Transverse colon (tissue), 4 donors: Measurements from ENCODE around the gene ATP8B4. TPM values are rescaled to one million over a fixed set of nuclear protein-coding genes. Genes with fewer than 3 reads are reported as not detected.

Source experiments
- DNase-seq: peaks from one replicate; pipeline ENCODE4 v3.0.0-alpha.2; 2019
- H3K27ac ChIP-seq, 4 donors: fragments of 200-600 bp; sonication (generic); 2 replicates each; pipeline ENCODE4 v1.5.1; 2016 to 2018; ENCODE audit warnings: inconsistent platforms in 4 of 4
- H3K27me3 ChIP-seq: fragments of 200-600 bp; sonication (generic); 2 replicates; pipeline ENCODE4 v1.5.1; 2017; ENCODE audit warnings: inconsistent platforms
- H3K36me3 ChIP-seq, 4 donors: fragments of 200-600 bp; sonication (generic); 2 replicates each; pipeline ENCODE4 v1.5.1; 2017 to 2019; ENCODE audit warnings: inconsistent platforms in 4 of 4
- H3K4me1 ChIP-seq, 4 donors: fragments of 200-600 bp; sonication (generic); 2 replicates each; pipeline ENCODE4 v1.5.1; 2017 to 2020; ENCODE audit warnings: inconsistent platforms in 4 of 4
- H3K4me3 ChIP-seq, 4 donors: fragments of 200-600 bp; sonication (generic); 1 replicate in 1 of 4; 2 replicates in 3 of 4; pipeline versions ENCODE4 v1.5.1 to v1.6.1; 2017 to 2019; ENCODE audit warnings: inconsistent platforms in 4 of 4
- H3K9me3 ChIP-seq, 2 donors: fragments of 200-600 bp; sonication (generic); 2 replicates each; pipeline ENCODE4 v1.5.1; 2017 to 2019; ENCODE audit warnings: inconsistent platforms in 2 of 2
- CTCF ChIP-seq, 5 experiments: fragments of 200-600 bp in 3 of 5; fragments of 450-650 bp in 2 of 5; sonication (generic) in 3 of 5; IDR thresholded peaks; 1 replicate in 2 of 5; 2 replicates in 3 of 5; pipeline ENCODE4 v1.5.1; 2016 to 2017; ENCODE audit warnings: antibody characterized with exemption in 5 of 5, inconsistent platforms in 3 of 5, mild to moderate bottlenecking in 2 of 5, moderate library complexity in 1 of 5
- EP300 ChIP-seq: sonication (generic); formaldehyde crosslinking; IDR thresholded peaks from one replicate; pipeline ENCODE4 v1.6.1; 2017; ENCODE audit warnings: antibody characterized with exemption, low read depth
- POLR2A ChIP-seq: fragments of 450-650 bp; IDR thresholded peaks from one replicate; pipeline ENCODE4 v1.6.1; 2016; ENCODE audit warnings: antibody characterized with exemption, mild to moderate bottlenecking, moderate library complexity
- POLR2AphosphoS5 ChIP-seq, 3 donors: sonication (generic); formaldehyde crosslinking; IDR thresholded peaks; one replicate each; pipeline ENCODE4 v1.6.1; 2016; ENCODE audit warnings: antibody characterized with exemption in 3 of 3
- WGBS, 2 donors: methylation state at CpG; one replicate each; pipeline ENCODE4 v1.1.5; 2018; ENCODE audit warnings: low coverage in 1 of 2; 5-methylcytosine and 5-hydroxymethylcytosine counted together
- in situ Hi-C, 4 donors: fragments of 200-750 bp; cut with MboI; loops; one replicate each; pipeline versions ENCODE4 v1.15.0 to v1.15.1; 2017; ENCODE audit warnings: low sequenced_read_pairs in 3 of 4, low pct_ligation_motif_present in 1 of 4, low pct_unique_long_range_greater_than_20kb in 1 of 4
- intact Hi-C: fragments of 100-400 bp; cut with DNase I; formaldehyde crosslinking; loops from one replicate; pipeline ENCODE4 v1.15.1; 2023; ENCODE audit warnings: low total_unique reads
- total RNA-seq, 4 donors: library from RNA; depleted of rRNA; stranded (reverse); fragments of >200 nt; gene quantifications; one replicate each; pipeline ENCODE4 v1.1.0, GENCODE V29; 2016

Gene ATP8B4
- total RNA-seq, 4 donors from 2014 or later = 6.2 to 26.2 (median 8.5) TPM

GRCh38 chr15:49900006-49900902, 218.8 kb downstream of the ATP8B4 start:
- DNase-seq = no peak
- intact Hi-C loops = no loop called here
- no peaks in the 10 kb centered on the region for H3K9me3 ChIP-seq
- no peak overlapping the region for H3K4me3 ChIP-seq
- peaks cover 3 to 26% (median 15%) of the 10 kb centered on the region in 4 donors for H3K4me1 ChIP-seq
- H3K27me3 ChIP-seq = no peaks in the 10 kb centered on the region
- H3K36me3 ChIP-seq = no peaks in the 10 kb centered on the region
- in situ Hi-C loops = no loop called here
- 73 to 79% methylated on average over 4 to 5 of the region's 5 CpGs for WGBS, 2 donors
- TF ChIP-seq EP300 (no peak), POLR2A (no peak), CTCF (IDR thresholded peaks at IDR 0.05) (no peak), POLR2AphosphoS5 (IDR thresholded peaks at IDR 0.05) (no peak)
- peak overlapping the region; percentile 43 to 72 (median 68) for H3K27ac ChIP-seq

GRCh38 chr15:49898575-49899283, 220.3 kb downstream of the ATP8B4 start:
- Histone ChIP-seq H3K9me3 (no peaks in the 10 kb centered on the region), H3K27ac (peak overlapping the region; percentile 18 to 72 (median 48)), H3K27me3 (no peaks in the 10 kb centered on the region), H3K4me1 (peaks cover 3 to 26% (median 14%) of the 10 kb centered on the region in 4 donors), H3K36me3 (no peaks in the 10 kb centered on the region), H3K4me3 (no peak overlapping the region)
- 71 to 91% methylated on average over 2 of the region's 2 CpGs for WGBS, 2 donors
- TF ChIP-seq CTCF (IDR thresholded peaks at IDR 0.05) = no peak
- TF ChIP-seq POLR2AphosphoS5 (IDR thresholded peaks at IDR 0.05) = no peak
- TF ChIP-seq POLR2A = no peak
- TF ChIP-seq EP300 = no peak
- in situ Hi-C loops (no loop called here), intact Hi-C loops (no loop called here)
- DNase-seq = no peak

GRCh38 chr15:49898097-49898496, 220.9 kb downstream of the ATP8B4 start:
- H3K4me3 ChIP-seq = no peak overlapping the region
- H3K9me3 ChIP-seq = no peaks in the 10 kb centered on the region
- no peaks in the 10 kb centered on the region for H3K36me3 ChIP-seq
- in situ Hi-C loops (no loop called here), intact Hi-C loops (no loop called here)
- no peak overlapping the region for H3K27ac ChIP-seq
- H3K4me1 ChIP-seq = peaks cover 3 to 23% (median 10%) of the 10 kb centered on the region in 4 donors
- no peaks in the 10 kb centered on the region for H3K27me3 ChIP-seq
- no peak for DNase-seq
- TF ChIP-seq CTCF (IDR thresholded peaks at IDR 0.05) (no peak), POLR2AphosphoS5 (IDR thresholded peaks at IDR 0.05) (no peak), EP300 (no peak), POLR2A (no peak)
